HepG2 (cell line): ENCODE measurements around the gene CRY1. TPM values are rescaled to one million over a fixed set of nuclear protein-coding genes. Genes with fewer than 3 reads are reported as not detected.
A peak's percentile ranks its signal among the peaks of the same experiment; 100 is the strongest.

Experiments
- GABPA ChIP-seq, 2 experiments: IDR thresholded peaks; 2 replicates each; pipeline ENCODE4 v1.6.1; 2011 to 2016; ENCODE audit warnings: low read depth in 2 of 2, low read length in 1 of 2, missing biosample characterization in 1 of 2, missing genetic modification characterization in 1 of 2
- KLF6 ChIP-seq: IDR thresholded peaks from 2 replicates; pipeline ENCODE4 v1.8.0; 2016; ENCODE audit warnings: missing biosample characterization, missing genetic modification reagents
- NR2F6 ChIP-seq, 2 experiments: IDR thresholded peaks; 2 replicates each; pipeline ENCODE4 v1.6.1; 2016; ENCODE audit warnings: antibody characterized with exemption in 1 of 2, mild to moderate bottlenecking in 1 of 2
- POLR2AphosphoS2 ChIP-seq: IDR thresholded peaks from 2 replicates; pipeline ENCODE4 v1.6.1; 2011; ENCODE audit warnings: low read depth, low read length, improper control_type of control experiment
- RFX5 ChIP-seq: IDR thresholded peaks from 2 replicates; pipeline ENCODE4 v1.6.1; 2011; ENCODE audit warnings: low read depth, low read length, improper control_type of control experiment
- SALL1 ChIP-seq: sonication (generic); formaldehyde crosslinking; IDR thresholded peaks from 2 replicates; pipeline ENCODE4 v1.8.0; 2022; ENCODE audit warnings: mild to moderate bottlenecking, missing genetic modification reagents
- ZNF280B ChIP-seq: sonication (generic); formaldehyde crosslinking; IDR thresholded peaks from 2 replicates; pipeline ENCODE4 v1.5.0; 2020; ENCODE audit warnings: missing genetic modification reagents, mild to moderate bottlenecking, borderline replicate concordance
- ZSCAN9 ChIP-seq: IDR thresholded peaks from 2 replicates; pipeline ENCODE4 v1.6.1; 2016; ENCODE audit warnings: borderline replicate concordance
- polyA plus RNA-seq, 8 experiments: library from polyadenylated mRNA; depleted of rRNA in 3 of 8; stranded (reverse) in 7 of 8; unstranded in 1 of 8; fragments of >200 nt; fragmentation: Illumina TruSeq in 4 of 8; extraction: Trizol in 4 of 8; gene quantifications; 2 replicates each; pipeline versions ENCODE4 v1.2.1 to v1.2.3, GENCODE V29; 2011 to 2016; ENCODE audit warnings: low read depth in 4 of 8, missing spikeins in 1 of 8, mixed read lengths in 1 of 8; ENCODE audit not compliant: insufficient read depth in 1 of 8
- total RNA-seq, 5 experiments: library from RNA; depleted of rRNA; stranded (reverse); fragments of >200 nt; fragmentation: Illumina TruSeq; extraction: Trizol; gene quantifications; 2 replicates each; pipeline ENCODE4 v1.2.3, GENCODE V29; 2016; ENCODE audit warnings: low read depth in 1 of 5
- TF ChIP-seq, protein P1 (sequence below): sonication (generic); formaldehyde crosslinking; IDR thresholded peaks from 2 replicates; pipeline ENCODE4 v1.5.1; 2020; ENCODE audit warnings: mild to moderate bottlenecking, missing genetic modification reagents, borderline replicate concordance
- TF ChIP-seq, protein P2 (sequence below): sonication (generic); formaldehyde crosslinking; IDR thresholded peaks from 2 replicates; pipeline ENCODE4 v1.5.0; 2020; ENCODE audit warnings: mild to moderate bottlenecking, missing genetic modification reagents
- TF ChIP-seq, protein P3 (sequence below): sonication (generic); formaldehyde crosslinking; IDR thresholded peaks from 2 replicates; pipeline ENCODE4 v1.4.0; 2020; ENCODE audit warnings: missing genetic modification reagents, borderline replicate concordance
- TF ChIP-seq, protein P4 (sequence below): sonication (generic); formaldehyde crosslinking; IDR thresholded peaks from 2 replicates; pipeline ENCODE4 v1.4.0; 2020; ENCODE audit warnings: missing genetic modification reagents, borderline replicate concordance

Gene CRY1
- total and polyA plus RNA-seq, 2 of the 13 experiments (the other 11 are each of a cell fraction or from before 2014, with no cell fraction given): 11.4 to 13.9 TPM

DNA sequence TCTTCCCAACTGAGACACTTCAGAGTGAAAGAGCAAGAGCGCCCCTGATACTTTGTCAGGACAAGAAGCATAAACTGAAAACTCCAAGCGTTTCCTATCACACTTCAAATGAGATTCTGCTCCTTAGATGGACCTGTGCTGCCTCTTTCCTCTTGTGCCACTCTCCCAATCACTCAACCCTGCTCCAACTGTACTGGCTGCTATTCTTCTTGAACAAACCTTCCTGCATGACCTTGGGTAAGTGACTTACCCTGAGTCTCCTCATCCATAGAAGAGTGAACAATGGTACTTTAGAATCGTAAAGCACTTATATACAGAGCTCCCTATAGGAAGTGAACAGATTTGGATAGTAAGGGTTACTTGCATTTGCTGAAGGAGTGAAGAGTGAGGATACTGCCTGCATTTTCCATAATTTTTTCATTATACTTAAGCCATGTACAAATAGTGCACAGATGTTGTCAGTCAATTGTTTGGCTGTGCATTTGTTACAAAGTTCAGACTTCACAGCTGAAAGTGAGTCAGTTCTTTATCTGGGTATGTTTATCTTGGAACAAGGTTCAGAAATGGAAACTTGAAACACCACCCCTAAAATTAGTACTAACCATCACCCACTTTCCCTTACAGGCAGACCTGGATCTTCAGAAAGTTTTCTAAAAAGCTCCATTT is 117.2 kb downstream of the CRY1 start (continued):
- TF ChIP-seq, protein P1, sequence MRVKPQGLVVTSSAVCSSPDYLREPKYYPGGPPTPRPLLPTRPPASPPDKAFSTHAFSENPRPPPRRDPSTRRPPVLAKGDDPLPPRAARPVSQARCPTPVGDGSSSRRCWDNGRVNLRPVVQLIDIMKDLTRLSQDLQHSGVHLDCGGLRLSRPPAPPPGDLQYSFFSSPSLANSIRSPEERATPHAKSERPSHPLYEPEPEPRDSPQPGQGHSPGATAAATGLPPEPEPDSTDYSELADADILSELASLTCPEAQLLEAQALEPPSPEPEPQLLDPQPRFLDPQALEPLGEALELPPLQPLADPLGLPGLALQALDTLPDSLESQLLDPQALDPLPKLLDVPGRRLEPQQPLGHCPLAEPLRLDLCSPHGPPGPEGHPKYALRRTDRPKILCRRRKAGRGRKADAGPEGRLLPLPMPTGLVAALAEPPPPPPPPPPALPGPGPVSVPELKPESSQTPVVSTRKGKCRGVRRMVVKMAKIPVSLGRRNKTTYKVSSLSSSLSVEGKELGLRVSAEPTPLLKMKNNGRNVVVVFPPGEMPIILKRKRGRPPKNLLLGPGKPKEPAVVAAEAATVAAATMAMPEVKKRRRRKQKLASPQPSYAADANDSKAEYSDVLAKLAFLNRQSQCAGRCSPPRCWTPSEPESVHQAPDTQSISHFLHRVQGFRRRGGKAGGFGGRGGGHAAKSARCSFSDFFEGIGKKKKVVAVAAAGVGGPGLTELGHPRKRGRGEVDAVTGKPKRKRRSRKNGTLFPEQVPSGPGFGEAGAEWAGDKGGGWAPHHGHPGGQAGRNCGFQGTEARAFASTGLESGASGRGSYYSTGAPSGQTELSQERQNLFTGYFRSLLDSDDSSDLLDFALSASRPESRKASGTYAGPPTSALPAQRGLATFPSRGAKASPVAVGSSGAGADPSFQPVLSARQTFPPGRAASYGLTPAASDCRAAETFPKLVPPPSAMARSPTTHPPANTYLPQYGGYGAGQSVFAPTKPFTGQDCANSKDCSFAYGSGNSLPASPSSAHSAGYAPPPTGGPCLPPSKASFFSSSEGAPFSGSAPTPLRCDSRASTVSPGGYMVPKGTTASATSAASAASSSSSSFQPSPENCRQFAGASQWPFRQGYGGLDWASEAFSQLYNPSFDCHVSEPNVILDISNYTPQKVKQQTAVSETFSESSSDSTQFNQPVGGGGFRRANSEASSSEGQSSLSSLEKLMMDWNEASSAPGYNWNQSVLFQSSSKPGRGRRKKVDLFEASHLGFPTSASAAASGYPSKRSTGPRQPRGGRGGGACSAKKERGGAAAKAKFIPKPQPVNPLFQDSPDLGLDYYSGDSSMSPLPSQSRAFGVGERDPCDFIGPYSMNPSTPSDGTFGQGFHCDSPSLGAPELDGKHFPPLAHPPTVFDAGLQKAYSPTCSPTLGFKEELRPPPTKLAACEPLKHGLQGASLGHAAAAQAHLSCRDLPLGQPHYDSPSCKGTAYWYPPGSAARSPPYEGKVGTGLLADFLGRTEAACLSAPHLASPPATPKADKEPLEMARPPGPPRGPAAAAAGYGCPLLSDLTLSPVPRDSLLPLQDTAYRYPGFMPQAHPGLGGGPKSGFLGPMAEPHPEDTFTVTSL (CRISPR knock-in tag): peak; percentile 70; the same call in 1 of the 2 replicates
- TF ChIP-seq SALL1: peak; percentile 42; the same call in 1 of the 2 replicates
- peak; percentile 26; the same call in 1 of the 2 replicates for TF ChIP-seq NR2F6 (IDR thresholded peaks at IDR 0.05)
- TF ChIP-seq NR2F6 (CRISPR knock-in tag; IDR thresholded peaks at IDR 0.05): no peak
- TF ChIP-seq, protein P2, sequence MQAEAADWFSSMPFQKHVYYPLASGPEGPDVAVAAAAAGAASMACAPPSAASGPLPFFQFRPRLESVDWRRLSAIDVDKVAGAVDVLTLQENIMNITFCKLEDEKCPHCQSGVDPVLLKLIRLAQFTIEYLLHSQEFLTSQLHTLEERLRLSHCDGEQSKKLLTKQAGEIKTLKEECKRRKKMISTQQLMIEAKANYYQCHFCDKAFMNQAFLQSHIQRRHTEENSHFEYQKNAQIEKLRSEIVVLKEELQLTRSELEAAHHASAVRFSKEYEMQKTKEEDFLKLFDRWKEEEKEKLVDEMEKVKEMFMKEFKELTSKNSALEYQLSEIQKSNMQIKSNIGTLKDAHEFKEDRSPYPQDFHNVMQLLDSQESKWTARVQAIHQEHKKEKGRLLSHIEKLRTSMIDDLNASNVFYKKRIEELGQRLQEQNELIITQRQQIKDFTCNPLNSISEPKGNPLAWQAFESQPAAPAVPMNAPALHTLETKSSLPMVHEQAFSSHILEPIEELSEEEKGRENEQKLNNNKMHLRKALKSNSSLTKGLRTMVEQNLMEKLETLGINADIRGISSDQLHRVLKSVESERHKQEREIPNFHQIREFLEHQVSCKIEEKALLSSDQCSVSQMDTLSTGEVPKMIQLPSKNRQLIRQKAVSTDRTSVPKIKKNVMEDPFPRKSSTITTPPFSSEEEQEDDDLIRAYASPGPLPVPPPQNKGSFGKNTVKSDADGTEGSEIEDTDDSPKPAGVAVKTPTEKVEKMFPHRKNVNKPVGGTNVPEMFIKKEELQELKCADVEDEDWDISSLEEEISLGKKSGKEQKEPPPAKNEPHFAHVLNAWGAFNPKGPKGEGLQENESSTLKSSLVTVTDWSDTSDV (CRISPR knock-in tag): no peak
- no peak for TF ChIP-seq GABPA (IDR thresholded peaks at IDR 0.05; ENCODE audit: low read depth, low read length)
- peak; percentile 12; the same call in 1 of the 2 replicates for TF ChIP-seq GABPA (CRISPR knock-in tag; IDR thresholded peaks at IDR 0.05; ENCODE audit: low read depth)
- TF ChIP-seq KLF6 (CRISPR knock-in tag): no peak
- TF ChIP-seq ZSCAN9 (CRISPR knock-in tag): no peak; the same call in 1 of the 2 replicates
- TF ChIP-seq, protein P3, sequence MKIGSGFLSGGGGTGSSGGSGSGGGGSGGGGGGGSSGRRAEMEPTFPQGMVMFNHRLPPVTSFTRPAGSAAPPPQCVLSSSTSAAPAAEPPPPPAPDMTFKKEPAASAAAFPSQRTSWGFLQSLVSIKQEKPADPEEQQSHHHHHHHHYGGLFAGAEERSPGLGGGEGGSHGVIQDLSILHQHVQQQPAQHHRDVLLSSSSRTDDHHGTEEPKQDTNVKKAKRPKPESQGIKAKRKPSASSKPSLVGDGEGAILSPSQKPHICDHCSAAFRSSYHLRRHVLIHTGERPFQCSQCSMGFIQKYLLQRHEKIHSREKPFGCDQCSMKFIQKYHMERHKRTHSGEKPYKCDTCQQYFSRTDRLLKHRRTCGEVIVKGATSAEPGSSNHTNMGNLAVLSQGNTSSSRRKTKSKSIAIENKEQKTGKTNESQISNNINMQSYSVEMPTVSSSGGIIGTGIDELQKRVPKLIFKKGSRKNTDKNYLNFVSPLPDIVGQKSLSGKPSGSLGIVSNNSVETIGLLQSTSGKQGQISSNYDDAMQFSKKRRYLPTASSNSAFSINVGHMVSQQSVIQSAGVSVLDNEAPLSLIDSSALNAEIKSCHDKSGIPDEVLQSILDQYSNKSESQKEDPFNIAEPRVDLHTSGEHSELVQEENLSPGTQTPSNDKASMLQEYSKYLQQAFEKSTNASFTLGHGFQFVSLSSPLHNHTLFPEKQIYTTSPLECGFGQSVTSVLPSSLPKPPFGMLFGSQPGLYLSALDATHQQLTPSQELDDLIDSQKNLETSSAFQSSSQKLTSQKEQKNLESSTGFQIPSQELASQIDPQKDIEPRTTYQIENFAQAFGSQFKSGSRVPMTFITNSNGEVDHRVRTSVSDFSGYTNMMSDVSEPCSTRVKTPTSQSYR (CRISPR knock-in tag): no peak
- no peak for TF ChIP-seq RFX5
- no peak for TF ChIP-seq ZNF280B (CRISPR knock-in tag)
- TF ChIP-seq, protein P4, sequence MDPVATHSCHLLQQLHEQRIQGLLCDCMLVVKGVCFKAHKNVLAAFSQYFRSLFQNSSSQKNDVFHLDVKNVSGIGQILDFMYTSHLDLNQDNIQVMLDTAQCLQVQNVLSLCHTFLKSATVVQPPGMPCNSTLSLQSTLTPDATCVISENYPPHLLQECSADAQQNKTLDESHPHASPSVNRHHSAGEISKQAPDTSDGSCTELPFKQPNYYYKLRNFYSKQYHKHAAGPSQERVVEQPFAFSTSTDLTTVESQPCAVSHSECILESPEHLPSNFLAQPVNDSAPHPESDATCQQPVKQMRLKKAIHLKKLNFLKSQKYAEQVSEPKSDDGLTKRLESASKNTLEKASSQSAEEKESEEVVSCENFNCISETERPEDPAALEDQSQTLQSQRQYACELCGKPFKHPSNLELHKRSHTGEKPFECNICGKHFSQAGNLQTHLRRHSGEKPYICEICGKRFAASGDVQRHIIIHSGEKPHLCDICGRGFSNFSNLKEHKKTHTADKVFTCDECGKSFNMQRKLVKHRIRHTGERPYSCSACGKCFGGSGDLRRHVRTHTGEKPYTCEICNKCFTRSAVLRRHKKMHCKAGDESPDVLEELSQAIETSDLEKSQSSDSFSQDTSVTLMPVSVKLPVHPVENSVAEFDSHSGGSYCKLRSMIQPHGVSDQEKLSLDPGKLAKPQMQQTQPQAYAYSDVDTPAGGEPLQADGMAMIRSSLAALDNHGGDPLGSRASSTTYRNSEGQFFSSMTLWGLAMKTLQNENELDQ: no peak
- TF ChIP-seq POLR2AphosphoS2: peak; percentile 65; the same call in 1 of the 2 replicates
